MM.1S (cell line): ENCODE data around the gene DNAH8.

Experiments used
- CTCF ChIP-seq: fragments of 300-600 bp; sonication (generic); IDR thresholded peaks from 2 replicates; pipeline ENCODE4 v1.5.1; 2016; ENCODE audit warnings: antibody characterized with exemption, low read length, mixed read lengths
- EZH2 ChIP-seq: fragments of 300-600 bp; sonication (generic); optimal IDR thresholded peaks from 2 replicates; pipeline ENCODE3; 2017; ENCODE audit warnings: low read depth, mild to moderate bottlenecking, antibody characterized with exemption, low read length, mixed read lengths
- EZH2phosphoT487 ChIP-seq: fragments of 300-600 bp; sonication (generic); IDR thresholded peaks from 2 replicates; pipeline ENCODE4 v1.6.1; 2018; ENCODE audit warnings: antibody characterized with exemption, low read length

GRCh38 chr6:38803129-38803528 is 88.0 kb downstream of the DNAH8 start:
- no peak for TF ChIP-seq EZH2phosphoT487
- TF ChIP-seq CTCF: no peak
- TF ChIP-seq EZH2: no peak
